ENCODE measurements around the gene FHOD3. TPM values are rescaled to one million over a fixed set of nuclear protein-coding genes. Genes with fewer than 3 reads are reported as not detected.

The FHOD3 gene
- total RNA-seq, 2 donors from 2014 or later, result not detected

GRCh38 chr18:36302676-36303075 lies 5.2 kb downstream of the FHOD3 start:
- Mint-ChIP-seq H3K9me3 (no peaks in the 10 kb centered on the region), H3K27me3 (peaks cover 38 to 62% of the 10 kb centered on the region in 2 donors), H3K27ac (no peak overlapping the region), H3K4me1 (ENCODE audit: low read depth in 2 of 2) (no peaks in the 10 kb centered on the region), H3K4me3 (no peak overlapping the region), H3K36me3 (no peaks in the 10 kb centered on the region)
- ATAC-seq (no peak), DNase-seq (ENCODE audit: low spot score) (no peak)

- no peak overlapping the region for H3K27ac Mint-ChIP-seq
- peaks cover 38 to 62% of the 10 kb centered on the region in 2 donors for H3K27me3 Mint-ChIP-seq
- no peaks in the 10 kb centered on the region for H3K36me3 Mint-ChIP-seq
- H3K9me3 Mint-ChIP-seq, result no peaks in the 10 kb centered on the region
- no peak for ATAC-seq
- no peak for DNase-seq (ENCODE audit: low spot score)
- H3K4me1 Mint-ChIP-seq (ENCODE audit: low read depth in 2 of 2), result no peaks in the 10 kb centered on the region
- H3K4me3 Mint-ChIP-seq, result no peak overlapping the region
Measured at GRCh38 chr18:36303211-36303844, 5.8 kb downstream of the FHOD3 start.

- H3K9me3 Mint-ChIP-seq, result no peaks in the 10 kb centered on the region
- no peak for DNase-seq (ENCODE audit: low spot score)
- H3K4me1 Mint-ChIP-seq (ENCODE audit: low read depth in 2 of 2), result no peaks in the 10 kb centered on the region
- no peak overlapping the region for H3K4me3 Mint-ChIP-seq
- no peak overlapping the region for H3K27ac Mint-ChIP-seq
- H3K36me3 Mint-ChIP-seq, result no peaks in the 10 kb centered on the region
- no peak for ATAC-seq
- peaks cover 35 to 51% of the 10 kb centered on the region in 2 donors for H3K27me3 Mint-ChIP-seq
Measured at GRCh38 chr18:36304723-36305122, 7.2 kb downstream of the FHOD3 start.

- H3K4me3 Mint-ChIP-seq, result no peak overlapping the region
- H3K27me3 Mint-ChIP-seq, result peaks cover 35 to 45% of the 10 kb centered on the region in 2 donors
Measured at GRCh38 chr18:36305375-36305774, 7.9 kb downstream of the FHOD3 start.

GRCh38 chr18:36307513-36307912 lies 10.0 kb downstream of the FHOD3 start:
- Mint-ChIP-seq H3K4me1 (ENCODE audit: low read depth in 2 of 2) (no peaks in the 10 kb centered on the region), H3K36me3 (no peaks in the 10 kb centered on the region), H3K27ac (no peak overlapping the region), H3K9me3 (no peaks in the 10 kb centered on the region), H3K4me3 (no peak overlapping the region), H3K27me3 (peaks cover 42 to 64% of the 10 kb centered on the region in 2 donors)
- DNase-seq (ENCODE audit: low spot score), result no peak
- no peak for ATAC-seq

More at GRCh38 chr18:36305375-36305774, 7.9 kb downstream of the FHOD3 start:
- Mint-ChIP-seq H3K9me3 (no peaks in the 10 kb centered on the region), H3K27ac (no peak overlapping the region), H3K36me3 (no peaks in the 10 kb centered on the region), H3K4me1 (ENCODE audit: low read depth in 2 of 2) (no peaks in the 10 kb centered on the region)
- no peak for DNase-seq (ENCODE audit: low spot score)
- ATAC-seq, result no peak

- Mint-ChIP-seq H3K27me3 (peaks cover 32 to 52% of the 10 kb centered on the region in 2 donors), H3K4me3 (no peak overlapping the region), H3K27ac (no peak overlapping the region), H3K36me3 (no peaks in the 10 kb centered on the region), H3K4me1 (ENCODE audit: low read depth in 2 of 2) (no peaks in the 10 kb centered on the region), H3K9me3 (no peaks in the 10 kb centered on the region)
- no peak for ATAC-seq
- DNase-seq (ENCODE audit: low spot score), result no peak
Measured at GRCh38 chr18:36308711-36309435, 11.4 kb downstream of the FHOD3 start.

- Mint-ChIP-seq H3K9me3 (no peaks in the 10 kb centered on the region), H3K27ac (no peak overlapping the region), H3K27me3 (peaks cover 29 to 50% of the 10 kb centered on the region in 2 donors), H3K4me1 (ENCODE audit: low read depth in 2 of 2) (no peaks in the 10 kb centered on the region), H3K4me3 (no peak overlapping the region), H3K36me3 (no peaks in the 10 kb centered on the region)
- DNase-seq (ENCODE audit: low spot score) (no peak), ATAC-seq (no peak)
Measured at GRCh38 chr18:36309436-36310391, 12.2 kb downstream of the FHOD3 start.

- H3K27ac Mint-ChIP-seq, result no peak overlapping the region
- no peak for ATAC-seq
Measured at GRCh38 chr18:36311026-36311570, 13.6 kb downstream of the FHOD3 start.

GRCh38 chr18:36312806-36313395 lies 15.4 kb downstream of the FHOD3 start:
- DNase-seq (ENCODE audit: low spot score), result no peak
- Mint-ChIP-seq H3K27ac (no peak overlapping the region), H3K4me1 (ENCODE audit: low read depth in 2 of 2) (no peaks in the 10 kb centered on the region)

More at GRCh38 chr18:36311026-36311570, 13.6 kb downstream of the FHOD3 start:
- no peaks in the 10 kb centered on the region for H3K36me3 Mint-ChIP-seq
- no peak for DNase-seq (ENCODE audit: low spot score)
- no peak overlapping the region for H3K4me3 Mint-ChIP-seq
- no peaks in the 10 kb centered on the region for H3K4me1 Mint-ChIP-seq (ENCODE audit: low read depth in 2 of 2)
- H3K27me3 Mint-ChIP-seq, result peaks cover 21 to 36% of the 10 kb centered on the region in 2 donors
- no peaks in the 10 kb centered on the region for H3K9me3 Mint-ChIP-seq

GRCh38 chr18:36314098-36314497 lies 16.6 kb downstream of the FHOD3 start:
- Mint-ChIP-seq H3K36me3 (peaks cover 10% of the 10 kb centered on the region), H3K27me3 (peaks cover 13 to 33% of the 10 kb centered on the region in 2 donors), H3K9me3 (no peaks in the 10 kb centered on the region), H3K4me3 (no peak overlapping the region), H3K27ac (no peak overlapping the region), H3K4me1 (ENCODE audit: low read depth in 2 of 2) (no peaks in the 10 kb centered on the region)
- no peak for ATAC-seq
- DNase-seq (ENCODE audit: low spot score), result no peak

More at GRCh38 chr18:36312806-36313395, 15.4 kb downstream of the FHOD3 start:
- Mint-ChIP-seq H3K9me3 (no peaks in the 10 kb centered on the region), H3K27me3 (peaks cover 16 to 29% of the 10 kb centered on the region in 2 donors), H3K4me3 (no peak overlapping the region), H3K36me3 (no peaks in the 10 kb centered on the region)
- no peak for ATAC-seq

- H3K36me3 Mint-ChIP-seq, result peaks cover 12% of the 10 kb centered on the region
- H3K4me3 Mint-ChIP-seq, result no peak overlapping the region
- H3K27me3 Mint-ChIP-seq, result peaks cover 15 to 40% of the 10 kb centered on the region in 2 donors
- no peak for DNase-seq (ENCODE audit: low spot score)
- peaks cover 1% of the 10 kb centered on the region for H3K9me3 Mint-ChIP-seq
- H3K4me1 Mint-ChIP-seq (ENCODE audit: low read depth in 2 of 2), result no peaks in the 10 kb centered on the region
- H3K27ac Mint-ChIP-seq, result no peak overlapping the region
- ATAC-seq, result no peak
Measured at GRCh38 chr18:36314754-36315153, 17.2 kb downstream of the FHOD3 start.

GRCh38 chr18:36315736-36316135 lies 18.2 kb downstream of the FHOD3 start:
- peaks cover 12% of the 10 kb centered on the region for H3K36me3 Mint-ChIP-seq
- no peak overlapping the region for H3K27ac Mint-ChIP-seq
- peaks cover 14 to 42% of the 10 kb centered on the region in 2 donors for H3K27me3 Mint-ChIP-seq
- H3K9me3 Mint-ChIP-seq, result peaks cover 3% of the 10 kb centered on the region
- no peak for ATAC-seq
- no peak overlapping the region for H3K4me3 Mint-ChIP-seq
- H3K4me1 Mint-ChIP-seq (ENCODE audit: low read depth in 2 of 2), result no peaks in the 10 kb centered on the region
- no peak for DNase-seq (ENCODE audit: low spot score)

GRCh38 chr18:36316246-36316645 lies 18.7 kb downstream of the FHOD3 start:
- no peaks in the 10 kb centered on the region for H3K4me1 Mint-ChIP-seq (ENCODE audit: low read depth in 2 of 2)
- no peak for DNase-seq (ENCODE audit: low spot score)
- H3K36me3 Mint-ChIP-seq, result peaks cover 12% of the 10 kb centered on the region
- H3K9me3 Mint-ChIP-seq, result peaks cover 3% of the 10 kb centered on the region
- H3K4me3 Mint-ChIP-seq, result no peak overlapping the region
- H3K27ac Mint-ChIP-seq, result no peak overlapping the region
- ATAC-seq, result no peak
- H3K27me3 Mint-ChIP-seq, result peaks cover 13 to 37% of the 10 kb centered on the region in 2 donors

All from natural killer cell treated with Interleukin-12 subunit alpha and Interleukin-12 subunit beta and Interleukin-15 and Interleukin-18, amount 100 ng/mL, for 72 hours (primary cell).